Measurements from ENCODE around the gene PSME3.
"Not testable (repeated sequence)": the region's sequence is repeated elsewhere in the genome, so short reads cannot be mapped to it uniquely, and the experiment has no call there.

PSME3 gene

DNA sequence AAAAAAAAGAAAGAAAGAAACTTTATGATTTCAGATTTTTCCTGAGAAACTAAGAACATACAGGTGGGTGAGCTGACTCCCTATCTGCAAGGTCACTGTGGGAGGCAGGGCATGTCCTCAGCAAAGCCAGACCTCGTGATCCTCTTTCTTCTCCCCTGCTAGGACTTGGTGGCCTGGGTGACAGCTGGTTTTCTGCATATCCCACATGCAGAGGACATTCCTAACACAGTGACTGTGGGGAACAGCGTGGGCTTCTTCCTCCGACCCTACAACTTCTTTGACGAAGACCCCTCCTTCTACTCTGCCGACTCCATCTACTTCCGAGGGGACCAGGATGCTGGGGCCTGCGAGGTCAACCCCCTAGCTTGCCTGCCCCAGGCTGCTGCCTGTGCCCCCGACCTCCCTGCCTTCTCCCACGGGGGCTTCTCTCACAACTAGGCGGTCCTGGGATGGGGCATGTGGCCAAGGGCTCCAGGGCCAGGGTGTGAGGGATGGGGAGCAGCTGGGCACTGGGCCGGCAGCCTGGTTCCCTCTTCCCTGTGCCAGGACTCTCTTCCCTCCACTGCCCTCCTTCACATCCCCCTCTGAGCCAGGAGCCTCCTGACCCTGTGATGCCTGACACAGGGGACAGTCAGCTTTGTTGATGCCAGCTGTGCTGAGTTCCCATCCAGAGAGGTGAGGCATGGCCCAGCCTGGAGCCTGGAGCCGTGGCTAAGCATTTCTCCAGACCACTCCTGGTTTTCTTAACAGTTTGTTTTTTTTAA, 40.9 kb downstream of the PSME3 start:
- not testable (repeated sequence) for DNase-seq (ENCODE audit: low read depth in 1 of 2, low spot score in 1 of 2)

- DNase-seq (ENCODE audit: low read depth in 1 of 2, low spot score in 1 of 2), result no peak
Measured at GRCh38 chr17:42877037-42877436, 43.8 kb downstream of the PSME3 start.

GRCh38 chr17:42878123-42878880, 45.1 kb downstream of the PSME3 start:
- no peak for DNase-seq (ENCODE audit: low read depth in 1 of 2, low spot score in 1 of 2)

DNA sequence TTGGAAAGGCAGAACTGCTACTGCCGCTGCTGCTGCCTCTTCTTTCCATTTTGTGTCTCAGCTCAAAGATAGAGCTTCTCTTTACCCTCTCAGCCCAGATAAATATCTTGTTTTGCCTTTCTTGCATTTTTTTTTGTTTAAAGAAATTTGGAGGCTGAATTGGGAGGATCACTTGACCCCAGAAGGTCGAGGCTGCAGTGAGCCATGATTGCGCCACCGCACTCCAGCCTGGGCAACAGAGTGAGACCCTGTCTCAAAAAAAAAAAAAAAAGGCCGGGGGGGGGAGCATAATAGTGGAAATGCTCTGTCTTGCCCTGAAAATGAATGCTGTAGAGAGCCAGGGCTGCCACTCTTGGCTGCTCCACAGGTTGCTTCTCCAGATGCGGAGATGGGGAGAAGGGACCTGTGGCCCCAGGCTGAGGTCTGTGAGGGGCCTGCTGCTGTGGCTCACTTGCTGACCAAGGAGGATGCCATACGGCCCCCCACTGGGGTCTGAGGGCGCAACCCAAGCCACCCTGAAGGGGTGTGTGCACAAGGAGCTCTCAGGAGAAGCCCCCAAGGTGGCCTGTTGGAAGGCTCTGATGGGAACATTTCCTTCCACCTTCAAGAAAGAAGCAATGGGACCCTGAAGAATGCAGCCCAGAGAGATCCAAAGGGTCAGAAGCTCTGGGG, 45.9 kb downstream of the PSME3 start:
- no peak for DNase-seq (ENCODE audit: low read depth in 1 of 2, low spot score in 1 of 2)

GRCh38 chr17:42879596-42879985, 46.4 kb downstream of the PSME3 start:
- DNase-seq (ENCODE audit: low read depth in 1 of 2, low spot score in 1 of 2), result no peak

DNA sequence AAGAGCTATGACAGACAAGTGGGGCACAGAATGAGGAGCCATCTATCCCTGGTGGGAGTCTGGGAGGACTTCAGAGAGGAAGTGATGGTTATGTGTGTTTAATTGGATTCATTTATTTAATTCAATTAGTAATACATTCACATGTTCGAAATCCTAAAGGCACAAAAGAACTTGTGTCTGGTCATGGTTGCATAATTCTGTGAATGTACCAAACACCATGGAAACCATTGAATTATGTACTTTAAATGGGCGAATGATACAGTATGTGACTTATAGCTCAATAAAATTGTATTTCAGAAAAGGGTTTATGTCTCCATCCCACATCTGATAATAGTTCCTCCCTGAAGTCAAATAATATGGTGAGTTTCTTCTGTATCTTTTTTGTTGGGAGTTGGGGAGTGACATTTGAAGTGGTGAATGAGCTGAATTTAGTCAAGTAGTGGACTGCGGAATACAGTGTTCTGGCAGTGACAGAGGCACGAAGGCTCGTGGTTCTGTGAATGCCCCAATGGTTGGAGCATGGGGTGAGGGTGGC, 47.6 kb downstream of the PSME3 start:
- DNase-seq (ENCODE audit: low read depth in 1 of 2, low spot score in 1 of 2), result no peak

DNA sequence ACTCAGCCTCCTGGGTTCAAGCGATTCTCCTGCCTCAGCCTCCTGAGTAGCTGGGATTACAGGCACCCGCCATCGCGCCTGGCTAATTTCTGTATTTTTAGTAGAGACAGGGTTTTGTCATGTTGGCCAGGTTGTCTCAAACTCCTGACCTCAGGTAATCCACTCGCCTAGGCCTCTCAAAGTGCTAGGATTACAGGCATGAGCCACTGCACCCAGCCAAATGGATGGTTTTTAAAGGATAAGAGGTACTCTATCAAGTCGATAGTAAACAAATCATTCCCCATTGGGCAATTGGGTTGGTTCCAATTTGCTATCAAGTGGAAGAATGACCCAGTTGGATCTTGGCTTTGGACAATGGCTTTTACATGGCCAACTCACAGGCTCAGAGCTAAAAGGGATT, 48.5 kb downstream of the PSME3 start:
- DNase-seq (ENCODE audit: low read depth in 1 of 2, low spot score in 1 of 2), result not testable (repeated sequence)

DNA sequence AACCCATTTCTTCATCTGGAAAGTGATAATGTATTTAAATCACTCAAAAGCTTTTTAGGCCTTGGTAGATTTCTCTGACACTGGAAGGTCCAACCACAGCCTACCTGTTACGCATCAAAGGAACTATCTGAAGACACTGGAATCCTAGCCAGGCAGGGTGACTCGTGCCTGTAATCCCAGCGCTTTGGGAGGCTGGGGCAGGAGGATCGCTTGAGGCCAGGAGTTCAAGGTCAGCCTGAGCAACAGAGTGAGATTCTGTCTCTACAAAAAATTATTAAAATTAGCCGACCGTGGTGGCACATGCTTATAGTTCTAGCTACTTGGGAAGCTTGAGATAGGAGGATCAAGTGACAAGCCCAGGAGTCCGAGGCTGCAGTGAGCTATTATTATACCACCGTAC, 49.0 kb downstream of the PSME3 start:
- DNase-seq (ENCODE audit: low read depth in 1 of 2, low spot score in 1 of 2), result no peak

- no peak for DNase-seq (ENCODE audit: low read depth in 1 of 2, low spot score in 1 of 2)
Measured at GRCh38 chr17:42883802-42884558, 50.8 kb downstream of the PSME3 start.

DNA sequence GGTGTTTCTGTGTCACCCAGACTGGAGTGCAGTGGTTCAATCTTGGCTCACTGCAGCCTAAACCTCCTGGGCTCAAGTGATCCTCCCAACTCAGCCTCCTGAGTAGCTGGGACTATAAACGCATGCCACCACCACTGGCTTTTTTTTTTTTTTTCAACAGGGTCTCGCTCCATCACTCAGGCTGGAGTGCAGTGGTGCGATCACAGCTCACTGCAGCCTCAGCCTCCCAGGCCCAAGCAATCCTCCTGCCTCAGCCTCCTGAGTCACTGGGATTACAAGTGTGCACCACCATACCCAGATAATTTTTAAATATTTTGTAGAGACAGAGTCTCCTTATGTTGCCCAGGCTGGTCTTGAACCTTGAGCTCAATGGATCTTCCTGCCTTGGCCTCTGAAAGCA, 52.6 kb downstream of the PSME3 start:
- not testable (repeated sequence) for DNase-seq (ENCODE audit: low read depth in 1 of 2, low spot score in 1 of 2)

- no peak for DNase-seq (ENCODE audit: low read depth in 1 of 2, low spot score in 1 of 2)
Measured at GRCh38 chr17:42886283-42887176, 53.3 kb downstream of the PSME3 start.

DNA sequence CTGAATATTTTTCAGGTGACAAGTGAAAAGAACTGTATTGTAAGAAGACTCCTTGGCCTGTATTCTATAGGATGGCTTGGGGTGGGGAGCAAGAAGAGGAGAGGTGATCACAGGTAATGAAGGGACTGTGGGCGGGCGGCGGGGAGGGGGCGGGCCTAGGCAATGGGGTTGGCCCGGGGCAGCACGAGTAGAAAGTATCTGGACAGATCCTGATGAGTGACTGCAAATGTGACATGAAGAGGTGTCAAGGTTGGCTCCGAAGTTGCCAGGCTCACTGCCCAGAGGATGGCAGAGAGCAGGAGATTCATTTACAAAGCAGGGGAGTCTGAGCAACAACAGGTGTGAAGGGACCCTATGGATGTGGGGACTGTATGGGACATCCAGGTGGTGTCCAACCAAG, 56.6 kb downstream of the PSME3 start:
- no peak for DNase-seq (ENCODE audit: low read depth in 1 of 2, low spot score in 1 of 2)

GRCh38 chr17:42891539-42892152, 58.4 kb downstream of the PSME3 start:
- DNase-seq (ENCODE audit: low read depth in 1 of 2, low spot score in 1 of 2), result no peak

- DNase-seq (ENCODE audit: low read depth in 1 of 2, low spot score in 1 of 2), result no peak
Measured at GRCh38 chr17:42893359-42893758, 60.2 kb downstream of the PSME3 start.

Measured in stimulated activated CD4-positive, alpha-beta T cell treated with anti-CD3 and anti-CD28 coated beads, Interleukin-15, amount 100 ng/mL, for 1 hour (primary cell).